Measurements from ENCODE around the gene TBC1D3B.

TBC1D3B gene

GRCh38 chr17:36148559-36149295 lies 27.7 kb downstream of the TBC1D3B start:
- no peaks in the 10 kb centered on the region for H3K36me3 ChIP-seq (replicated peaks in 1 of 2; ENCODE audit: control insufficient read depth in 2 of 2, insufficient read depth in 2 of 2, low read length in 2 of 2)
- peaks cover 0 to 9% (median 0%) of the 10 kb centered on the region in 3 experiments for H3K27me3 ChIP-seq (ENCODE audit: control insufficient read depth in 3 of 3, insufficient read depth in 3 of 3, low read depth in 1 of 3, low read length in 3 of 3)
- H4K8ac ChIP-seq (ENCODE audit: low read depth, low read length) = no peak overlapping the region
- H3K79me1 ChIP-seq (ENCODE audit: low read depth, low read length) = no peaks in the 10 kb centered on the region
- no peak overlapping the region for H3K18ac ChIP-seq (ENCODE audit: low read length)
- DNase-seq (ENCODE audit: low spot score) = peak; percentile 65
- no peak overlapping the region for H3K4me3 ChIP-seq (ENCODE audit: low read length in 2 of 2)
- no peak overlapping the region for H2BK15ac ChIP-seq (ENCODE audit: low read length)
- no peak overlapping the region for H3K14ac ChIP-seq (ENCODE audit: low read length)
- no peaks in the 10 kb centered on the region for H3K4me1 ChIP-seq (ENCODE audit: control insufficient read depth in 2 of 2, insufficient read depth in 1 of 2, low read depth in 1 of 2, low read length in 2 of 2)
- H2AFZ ChIP-seq (ENCODE audit: low read length) = no peak overlapping the region
- no peak overlapping the region for H3K9ac ChIP-seq (ENCODE audit: low read depth, low read length, poor library complexity)
- H3K23ac ChIP-seq (ENCODE audit: low read depth, low read length, poor library complexity) = no peak overlapping the region
- H3K4ac ChIP-seq (ENCODE audit: low read length) = no peak overlapping the region
- H2BK5ac ChIP-seq (ENCODE audit: low read length) = no peak overlapping the region
- H2BK12ac ChIP-seq (ENCODE audit: low read length) = no peak overlapping the region
- H4K91ac ChIP-seq (ENCODE audit: low read depth, low read length, poor library complexity) = no peak overlapping the region
- no peaks in the 10 kb centered on the region for H3K9me3 ChIP-seq (replicated peaks in 1 of 2; ENCODE audit: control insufficient read depth in 2 of 2, insufficient read depth in 1 of 2, low read depth in 1 of 2, low read length in 2 of 2)
- WGBS, 2 donors (ENCODE audit: extremely low coverage in 2 of 2, insufficient read length in 2 of 2, insufficient replicate concordance in 1 of 2) = no CpG with 5 or more reads among the region's 6 CpGs
- no peak overlapping the region for H3K4me2 ChIP-seq (ENCODE audit: insufficient read depth, low read length, poor library complexity, severe bottlenecking)
- no peak overlapping the region for H3K27ac ChIP-seq (replicated peaks; ENCODE audit: low read length)
- H2BK120ac ChIP-seq (ENCODE audit: low read depth, low read length) = no peak overlapping the region
- no peak overlapping the region for H2AK5ac ChIP-seq (ENCODE audit: low read depth, low read length)

GRCh38 chr17:36147601-36148000 lies 28.8 kb downstream of the TBC1D3B start:
- Histone ChIP-seq H3K27ac (replicated peaks; ENCODE audit: low read length) (no peak overlapping the region), H3K4me2 (ENCODE audit: insufficient read depth, low read length, poor library complexity, severe bottlenecking) (no peak overlapping the region), H4K8ac (ENCODE audit: low read depth, low read length) (no peak overlapping the region), H2BK120ac (ENCODE audit: low read depth, low read length) (no peak overlapping the region), H2AK5ac (ENCODE audit: low read depth, low read length) (no peak overlapping the region), H2BK5ac (ENCODE audit: low read length) (no peak overlapping the region), H3K23ac (ENCODE audit: low read depth, low read length, poor library complexity) (no peak overlapping the region), H3K4ac (ENCODE audit: low read length) (no peak overlapping the region), H3K18ac (ENCODE audit: low read length) (no peak overlapping the region), H2BK12ac (ENCODE audit: low read length) (no peak overlapping the region), H4K91ac (ENCODE audit: low read depth, low read length, poor library complexity) (no peak overlapping the region), H2BK15ac (ENCODE audit: low read length) (no peak overlapping the region), H2AFZ (ENCODE audit: low read length) (no peak overlapping the region), H3K14ac (ENCODE audit: low read length) (no peak overlapping the region), H3K36me3 (replicated peaks in 1 of 2; ENCODE audit: control insufficient read depth in 2 of 2, insufficient read depth in 2 of 2, low read length in 2 of 2) (no peaks in the 10 kb centered on the region), H3K4me3 (ENCODE audit: low read length in 2 of 2) (no peak overlapping the region), H3K9me3 (replicated peaks in 1 of 2; ENCODE audit: control insufficient read depth in 2 of 2, insufficient read depth in 1 of 2, low read depth in 1 of 2, low read length in 2 of 2) (no peaks in the 10 kb centered on the region), H3K79me1 (ENCODE audit: low read depth, low read length) (no peaks in the 10 kb centered on the region), H3K27me3 (ENCODE audit: control insufficient read depth in 3 of 3, insufficient read depth in 3 of 3, low read depth in 1 of 3, low read length in 3 of 3) (peaks cover 0 to 9% (median 0%) of the 10 kb centered on the region in 3 experiments), H3K9ac (ENCODE audit: low read depth, low read length, poor library complexity) (no peak overlapping the region), H3K4me1 (ENCODE audit: control insufficient read depth in 2 of 2, insufficient read depth in 1 of 2, low read depth in 1 of 2, low read length in 2 of 2) (no peaks in the 10 kb centered on the region)
- no peak for DNase-seq (ENCODE audit: low spot score)
- WGBS, 2 donors (ENCODE audit: extremely low coverage in 2 of 2, insufficient read length in 2 of 2, insufficient replicate concordance in 1 of 2) = no CpG with 5 or more reads among the region's 3 CpGs

GRCh38 chr17:36144981-36145729 lies 31.3 kb downstream of the TBC1D3B start:
- WGBS, 2 donors (ENCODE audit: extremely low coverage in 2 of 2, insufficient read length in 2 of 2, insufficient replicate concordance in 1 of 2) = no CpG with 5 or more reads among the region's 5 CpGs
- no peaks in the 10 kb centered on the region for H3K9me3 ChIP-seq (replicated peaks in 1 of 2; ENCODE audit: control insufficient read depth in 2 of 2, insufficient read depth in 1 of 2, low read depth in 1 of 2, low read length in 2 of 2)
- no peak overlapping the region for H3K4me2 ChIP-seq (ENCODE audit: insufficient read depth, low read length, poor library complexity, severe bottlenecking)
- H3K36me3 ChIP-seq (replicated peaks in 1 of 2; ENCODE audit: control insufficient read depth in 2 of 2, insufficient read depth in 2 of 2, low read length in 2 of 2) = no peaks in the 10 kb centered on the region
- H3K79me1 ChIP-seq (ENCODE audit: low read depth, low read length) = no peaks in the 10 kb centered on the region
- no peak overlapping the region for H2AK5ac ChIP-seq (ENCODE audit: low read depth, low read length)
- no peak overlapping the region for H3K18ac ChIP-seq (ENCODE audit: low read length)
- no peak overlapping the region for H4K8ac ChIP-seq (ENCODE audit: low read depth, low read length)
- no peak overlapping the region for H4K91ac ChIP-seq (ENCODE audit: low read depth, low read length, poor library complexity)
- H2BK5ac ChIP-seq (ENCODE audit: low read length) = no peak overlapping the region
- no peak overlapping the region for H3K14ac ChIP-seq (ENCODE audit: low read length)
- H3K4ac ChIP-seq (ENCODE audit: low read length) = no peak overlapping the region
- no peaks in the 10 kb centered on the region for H3K4me1 ChIP-seq (ENCODE audit: control insufficient read depth in 2 of 2, insufficient read depth in 1 of 2, low read depth in 1 of 2, low read length in 2 of 2)
- no peak overlapping the region for H3K23ac ChIP-seq (ENCODE audit: low read depth, low read length, poor library complexity)
- no peak overlapping the region for H3K27ac ChIP-seq (replicated peaks; ENCODE audit: low read length)
- no peak overlapping the region for H2BK12ac ChIP-seq (ENCODE audit: low read length)
- no peak overlapping the region for H3K9ac ChIP-seq (ENCODE audit: low read depth, low read length, poor library complexity)
- H2AFZ ChIP-seq (ENCODE audit: low read length) = no peak overlapping the region
- H3K4me3 ChIP-seq (ENCODE audit: low read length in 2 of 2) = no peak overlapping the region
- no peak overlapping the region for H2BK120ac ChIP-seq (ENCODE audit: low read depth, low read length)
- no peak overlapping the region for H2BK15ac ChIP-seq (ENCODE audit: low read length)
- DNase-seq (ENCODE audit: low spot score) = no peak
- H3K27me3 ChIP-seq (ENCODE audit: control insufficient read depth in 3 of 3, insufficient read depth in 3 of 3, low read depth in 1 of 3, low read length in 3 of 3) = peaks cover 0 to 9% (median 0%) of the 10 kb centered on the region in 3 experiments

- Histone ChIP-seq H3K27me3 (ENCODE audit: control insufficient read depth in 3 of 3, insufficient read depth in 3 of 3, low read depth in 1 of 3, low read length in 3 of 3) (no peaks in the 10 kb centered on the region), H3K18ac (ENCODE audit: low read length) (no peak overlapping the region), H2AFZ (ENCODE audit: low read length) (no peak overlapping the region)
These were observed 32.4 kb downstream of the TBC1D3B start for GRCh38 chr17:36144014-36144413.

More at GRCh38 chr17:36144014-36144413, 32.4 kb downstream of the TBC1D3B start:
- Histone ChIP-seq H3K4me3 (ENCODE audit: low read length in 2 of 2) (no peak overlapping the region), H3K4me1 (ENCODE audit: control insufficient read depth in 2 of 2, insufficient read depth in 1 of 2, low read depth in 1 of 2, low read length in 2 of 2) (no peaks in the 10 kb centered on the region), H3K27ac (replicated peaks; ENCODE audit: low read length) (no peak overlapping the region), H3K79me1 (ENCODE audit: low read depth, low read length) (no peaks in the 10 kb centered on the region), H3K14ac (ENCODE audit: low read length) (no peak overlapping the region), H2BK15ac (ENCODE audit: low read length) (no peak overlapping the region), H2AK5ac (ENCODE audit: low read depth, low read length) (no peak overlapping the region), H2BK120ac (ENCODE audit: low read depth, low read length) (no peak overlapping the region), H2BK12ac (ENCODE audit: low read length) (no peak overlapping the region), H2BK5ac (ENCODE audit: low read length) (no peak overlapping the region), H3K4ac (ENCODE audit: low read length) (no peak overlapping the region), H3K4me2 (ENCODE audit: insufficient read depth, low read length, poor library complexity, severe bottlenecking) (no peak overlapping the region), H3K23ac (ENCODE audit: low read depth, low read length, poor library complexity) (no peak overlapping the region), H3K36me3 (replicated peaks in 1 of 2; ENCODE audit: control insufficient read depth in 2 of 2, insufficient read depth in 2 of 2, low read length in 2 of 2) (no peaks in the 10 kb centered on the region), H3K9me3 (replicated peaks in 1 of 2; ENCODE audit: control insufficient read depth in 2 of 2, insufficient read depth in 1 of 2, low read depth in 1 of 2, low read length in 2 of 2) (no peaks in the 10 kb centered on the region), H3K9ac (ENCODE audit: low read depth, low read length, poor library complexity) (no peak overlapping the region), H4K8ac (ENCODE audit: low read depth, low read length) (no peak overlapping the region), H4K91ac (ENCODE audit: low read depth, low read length, poor library complexity) (no peak overlapping the region)
- no CpG with 5 or more reads among the region's 2 CpGs for WGBS, 2 donors (ENCODE audit: extremely low coverage in 2 of 2, insufficient read length in 2 of 2, insufficient replicate concordance in 1 of 2)
- DNase-seq (ENCODE audit: low spot score) = no peak
